Psoas muscle (tissue), 8 donors: ENCODE data around the gene RPS6KA4. TPM values are rescaled to one million over a fixed set of nuclear protein-coding genes. Genes with fewer than 3 reads are reported as not detected.

Source experiments
- ATAC-seq, 4 donors: fragments of 200-7000 bp; cut with Tn5 transposase; one replicate each; pipeline ENCODE4 v1.9.1; 2020; ENCODE audit warnings: moderate library complexity in 3 of 4, mild to moderate bottlenecking in 2 of 4
- DNase-seq, 2 donors: peaks; one replicate each; pipeline ENCODE4 v3.0.0-alpha.2; 2020
- H3K27ac ChIP-seq: fragments of 200-600 bp; one replicate; pipeline ENCODE4 v1.8.0; 2022
- H3K27me3 ChIP-seq, 3 donors: fragments of 200-600 bp in 1 of 3; one replicate each; pipeline versions ENCODE4 v1.6.1 to v1.8.0; 2013 to 2022; ENCODE audit warnings: low read length in 2 of 3, mild to moderate bottlenecking in 2 of 3, moderate library complexity in 1 of 3; ENCODE audit not compliant: insufficient read depth in 3 of 3
- H3K36me3 ChIP-seq, 2 donors: fragments of 200-600 bp in 1 of 2; one replicate each; pipeline versions ENCODE4 v1.6.1 to v1.8.0; 2013 to 2022; ENCODE audit warnings: low read depth in 1 of 2, mild to moderate bottlenecking in 1 of 2, moderate library complexity in 1 of 2; ENCODE audit not compliant: insufficient read depth in 1 of 2
- H3K4me1 ChIP-seq: fragments of 200-600 bp; one replicate; pipeline ENCODE4 v1.8.0; 2022
- H3K4me3 ChIP-seq: fragments of 200-600 bp; one replicate; pipeline ENCODE4 v1.8.0; 2022; ENCODE audit warnings: mild to moderate bottlenecking
- H3K9me3 ChIP-seq: fragments of 200-600 bp; one replicate; pipeline ENCODE4 v1.8.0; 2022
- WGBS, 3 donors: extraction: QIAGEN DNeasy Blood & Tissue Kit; methylation state at CpG; one replicate each; pipeline versions ENCODE4 v1.1.6 to v1.1.7; 2013; 5-methylcytosine and 5-hydroxymethylcytosine counted together
- intact Hi-C, 2 donors: fragments of 100-400 bp; cut with DNase I; formaldehyde crosslinking; loops; one replicate each; pipeline versions ENCODE4 v1.11.0 to v1.14.2; 2022
- polyA plus RNA-seq, 3 donors: library from polyadenylated mRNA; stranded (reverse); fragments of 200-250 nt; gene quantifications; one replicate each; pipeline ENCODE4 v1.2.3, GENCODE V29; 2013
- total RNA-seq, 4 donors: library from RNA; stranded (reverse); fragmentation: NEBNext Ultra II Directional in 2 of 4; extraction: Animal tissue kit (Norgen Biotek cat#: 25700) in 2 of 4; gene quantifications; one replicate each; pipeline versions ENCODE4 v1.2.1 to v1.2.4, GENCODE V29; 2021 to 2023
- TF ChIP-seq, protein P1 (sequence below): fragments of 200-600 bp; IDR thresholded peaks from one replicate; pipeline ENCODE4 v1.8.0; 2022; ENCODE audit warnings: antibody characterized with exemption
- donor health status: healthy with polysubstance abuse.
- donor health status: DM: no; HTN: no; CAD: no; lungs with moderate emphysema.
- donor health status: Bipolar disorder and iron deficiency.
- donor health status: healthy.
- donor health status: DM: yes; HTN: yes; CAD: no.
- donor health status: DM: no; HTN: no; CAD: no.
- donor health status: DM: no; HTN: no; CAD: no.
- donor health status: DM: yes; HTN: yes; CAD: no.

The RPS6KA4 gene
- total and polyA plus RNA-seq, 7 donors: 9.5 to 15.9 (median 13.1) TPM

DNA sequence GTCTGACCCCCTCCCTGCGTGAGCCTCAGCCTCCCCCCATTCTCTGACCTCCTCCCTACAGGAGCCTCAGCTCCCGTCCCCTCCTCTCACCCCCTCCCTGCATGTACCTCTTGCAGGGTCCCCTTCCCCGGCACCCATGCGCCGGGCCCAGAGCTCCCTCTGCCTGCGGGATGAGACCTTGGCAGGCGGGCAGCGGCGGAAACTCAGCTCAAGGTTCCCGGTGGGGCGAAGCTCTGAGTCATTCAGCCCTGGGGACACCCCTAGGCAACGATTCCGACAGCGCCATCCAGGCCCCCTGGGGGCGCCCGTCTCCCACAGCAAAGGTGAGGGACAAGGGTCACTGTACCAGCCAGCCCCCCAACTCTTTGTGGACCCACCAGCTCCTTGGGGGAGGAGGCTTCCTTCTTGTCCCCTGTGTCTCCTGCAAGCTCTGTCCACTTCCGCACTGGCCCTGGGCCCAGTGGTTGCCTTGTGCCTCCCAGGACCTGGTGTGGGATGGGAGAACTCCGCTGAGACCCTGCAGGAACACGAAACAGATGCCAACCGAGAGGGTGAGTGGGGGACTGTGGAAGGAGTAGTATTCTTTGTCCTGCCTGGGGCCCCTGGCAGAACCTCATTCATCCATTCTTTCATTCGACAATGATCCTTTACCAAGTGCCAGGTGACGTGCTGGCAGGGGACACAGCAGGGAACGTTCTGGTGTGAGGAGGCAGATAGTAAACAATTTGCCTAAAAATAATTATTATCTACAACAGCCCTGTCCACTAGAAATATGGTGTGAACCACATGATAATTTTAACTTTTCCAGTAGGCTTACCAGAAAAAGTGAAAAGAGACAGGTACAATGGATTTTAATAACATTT lies 3.7 kb upstream of the RPS6KA4 start:
- DNase-seq (peak; percentile 83 to 91), ATAC-seq (peak; percentile 74 to 85 (median 82))
- no peaks in the 10 kb centered on the region for H3K36me3 ChIP-seq
- intact Hi-C loops: loop anchor here (2.0 to 5.0 kb wide), 2 partner anchors 33 to 37 kb away; partner anchors contain the start of gene PRDX5 (in 1 of the 2)
- peaks cover 0 to 9% (median 3%) of the 10 kb centered on the region in 3 donors for H3K27me3 ChIP-seq
- no peaks in the 10 kb centered on the region for H3K9me3 ChIP-seq
- TF ChIP-seq, protein P1, sequence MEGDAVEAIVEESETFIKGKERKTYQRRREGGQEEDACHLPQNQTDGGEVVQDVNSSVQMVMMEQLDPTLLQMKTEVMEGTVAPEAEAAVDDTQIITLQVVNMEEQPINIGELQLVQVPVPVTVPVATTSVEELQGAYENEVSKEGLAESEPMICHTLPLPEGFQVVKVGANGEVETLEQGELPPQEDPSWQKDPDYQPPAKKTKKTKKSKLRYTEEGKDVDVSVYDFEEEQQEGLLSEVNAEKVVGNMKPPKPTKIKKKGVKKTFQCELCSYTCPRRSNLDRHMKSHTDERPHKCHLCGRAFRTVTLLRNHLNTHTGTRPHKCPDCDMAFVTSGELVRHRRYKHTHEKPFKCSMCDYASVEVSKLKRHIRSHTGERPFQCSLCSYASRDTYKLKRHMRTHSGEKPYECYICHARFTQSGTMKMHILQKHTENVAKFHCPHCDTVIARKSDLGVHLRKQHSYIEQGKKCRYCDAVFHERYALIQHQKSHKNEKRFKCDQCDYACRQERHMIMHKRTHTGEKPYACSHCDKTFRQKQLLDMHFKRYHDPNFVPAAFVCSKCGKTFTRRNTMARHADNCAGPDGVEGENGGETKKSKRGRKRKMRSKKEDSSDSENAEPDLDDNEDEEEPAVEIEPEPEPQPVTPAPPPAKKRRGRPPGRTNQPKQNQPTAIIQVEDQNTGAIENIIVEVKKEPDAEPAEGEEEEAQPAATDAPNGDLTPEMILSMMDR: peak; percentile 59
- WGBS, 3 donors: 18 to 20% (median 19%) methylated on average over 23 of the region's 23 CpGs
- peaks cover 6% of the 10 kb centered on the region for H3K4me1 ChIP-seq
- H3K4me3 ChIP-seq: peak overlapping the region; percentile 37
- peak overlapping the region; percentile 21 for H3K27ac ChIP-seq

DNA sequence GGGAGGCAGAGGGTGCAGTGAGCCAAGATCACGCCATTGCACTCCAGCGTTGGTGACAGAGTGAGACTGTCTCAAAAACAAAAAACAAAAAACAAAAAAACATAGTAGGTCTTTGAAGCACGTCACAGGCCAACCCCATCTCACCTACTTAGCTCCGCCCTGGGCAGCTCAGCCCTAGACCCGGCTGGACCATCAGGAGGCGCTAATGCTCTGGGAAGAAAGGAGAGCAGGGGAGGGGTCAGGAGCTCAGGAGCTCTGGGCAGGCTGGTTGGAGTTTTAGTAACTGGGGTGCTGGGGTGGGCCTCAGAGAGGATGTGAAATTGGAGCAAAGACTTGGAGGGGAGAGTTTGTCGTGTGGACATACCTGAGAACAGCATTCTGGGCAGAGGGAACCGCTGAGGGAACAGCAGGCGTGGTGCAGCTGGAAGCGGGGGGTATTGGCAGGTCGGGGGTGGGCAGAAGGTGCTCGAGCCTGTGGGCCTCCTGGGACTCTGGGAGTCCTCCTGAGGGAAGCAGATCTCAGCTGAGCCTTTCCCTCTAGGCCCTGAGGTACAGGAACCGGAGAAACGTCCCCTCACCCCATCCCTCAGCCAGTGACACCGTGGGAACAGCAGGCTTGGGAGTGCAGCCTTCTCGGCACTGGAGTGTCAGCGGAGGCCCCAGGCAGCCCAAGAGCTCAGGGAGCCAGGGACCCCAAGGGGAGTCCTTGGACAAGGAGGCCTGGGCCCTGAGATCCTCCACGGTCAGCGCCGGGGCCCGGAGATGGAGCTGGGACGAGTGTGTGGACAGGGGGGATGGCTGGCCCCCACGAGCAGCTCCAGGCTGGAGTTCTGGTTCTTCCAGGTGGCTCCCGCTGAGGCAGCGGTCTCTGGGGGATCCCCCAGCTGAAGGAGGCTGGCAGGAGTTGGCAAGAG lies 2.2 kb upstream of the RPS6KA4 start:
- Histone ChIP-seq H3K4me3 (no peak overlapping the region), H3K27ac (no peak overlapping the region), H3K27me3 (peaks cover 0 to 9% (median 0%) of the 10 kb centered on the region in 3 donors), H3K9me3 (no peaks in the 10 kb centered on the region), H3K36me3 (peaks cover 0 to 14% of the 10 kb centered on the region in 2 donors), H3K4me1 (peaks cover 6% of the 10 kb centered on the region)
- TF ChIP-seq, protein P1: no peak
- ATAC-seq (no peak), DNase-seq (peak in 1 of 2 donors; percentile 49)
- 86 to 88% (median 87%) methylated on average over 20 to 25 of the region's 25 CpGs for WGBS, 3 donors
- intact Hi-C loops: loop anchor here in 1 of 2 donors (5.0 kb wide), 1 partner anchor 34 kb away; no protein-coding TSS in a partner anchor

DNA sequence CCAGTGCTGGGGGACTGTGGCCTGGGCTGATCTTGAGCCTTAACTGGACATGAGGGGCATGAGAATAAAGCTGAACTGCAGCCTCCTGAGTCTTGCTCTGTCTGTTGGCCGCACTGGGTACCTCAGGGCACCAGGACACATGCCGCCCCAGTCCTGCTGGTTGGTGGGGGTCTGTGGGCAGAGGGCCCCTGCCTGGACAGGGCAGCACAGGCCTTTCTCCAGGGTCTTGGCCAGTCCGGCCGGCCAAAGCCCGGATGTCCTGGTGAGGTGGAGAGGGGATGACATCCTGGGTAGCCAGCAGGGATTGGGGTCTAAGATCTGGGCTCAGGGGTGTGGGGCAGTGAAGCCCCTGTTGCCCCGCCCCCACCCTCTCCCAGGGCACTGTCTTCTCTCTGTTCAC lies 1.5 kb upstream of the RPS6KA4 start:
- TF ChIP-seq, protein P1: no peak
- intact Hi-C loops: loop anchor here in 1 of 2 donors (5.0 kb wide), 1 partner anchor 35 kb away; no protein-coding TSS in a partner anchor
- peaks cover 6% of the 10 kb centered on the region for H3K4me1 ChIP-seq
- WGBS, 3 donors: 94 to 98% (median 95%) methylated on average over 5 to 6 of the region's 6 CpGs
- peaks cover 0 to 9% (median 0%) of the 10 kb centered on the region in 3 donors for H3K27me3 ChIP-seq
- H3K4me3 ChIP-seq: no peak overlapping the region
- no peak overlapping the region for H3K27ac ChIP-seq
- DNase-seq (no peak), ATAC-seq (no peak)
- peaks cover 0 to 21% of the 10 kb centered on the region in 2 donors for H3K36me3 ChIP-seq
- H3K9me3 ChIP-seq: no peaks in the 10 kb centered on the region

DNA sequence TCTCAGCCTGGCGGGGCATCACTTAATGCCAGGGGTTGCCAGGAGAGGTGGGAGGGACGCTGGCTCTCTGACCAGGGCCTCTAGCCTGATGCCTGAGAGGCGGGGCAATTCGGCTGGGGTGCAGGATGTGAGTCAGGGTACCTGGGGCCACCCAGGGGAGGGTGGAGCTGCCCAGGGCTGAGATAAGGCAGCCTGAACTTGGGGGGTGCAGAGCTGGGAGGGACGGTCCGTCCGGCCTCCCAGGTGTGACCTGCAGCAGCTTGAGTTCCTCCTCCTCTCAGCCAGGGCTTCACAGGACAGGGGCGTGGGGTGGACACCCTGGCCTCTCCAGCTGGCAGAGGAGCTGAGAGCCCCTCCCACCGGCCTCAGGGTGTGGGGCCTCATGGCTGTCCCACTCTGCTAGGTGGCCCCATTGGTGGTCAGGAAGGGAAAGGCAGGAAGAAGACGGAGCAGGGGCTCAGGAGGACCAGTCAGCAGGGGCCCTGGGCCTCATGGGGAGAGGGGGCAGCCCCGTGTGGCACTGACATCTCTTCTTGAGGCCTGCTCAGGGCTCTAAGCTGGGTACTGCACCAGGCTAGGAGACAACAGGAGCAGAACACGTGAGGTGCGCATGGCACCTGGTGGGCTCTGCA lies 942 bp upstream of the RPS6KA4 start:
- intact Hi-C loops: loop anchor here in 1 of 2 donors (5.0 kb wide), 1 partner anchor 36 kb away; no protein-coding TSS in a partner anchor
- 74 to 82% (median 79%) methylated on average over 12 to 13 of the region's 13 CpGs for WGBS, 3 donors
- DNase-seq (no peak), ATAC-seq (peak in 1 of 4 donors; percentile 1)
- peaks cover 0 to 26% of the 10 kb centered on the region in 2 donors for H3K36me3 ChIP-seq
- peak overlapping the region; percentile 95 for H3K4me3 ChIP-seq
- H3K27ac ChIP-seq: peak overlapping the region; percentile 90
- no peaks in the 10 kb centered on the region for H3K9me3 ChIP-seq
- peaks cover 0 to 9% (median 0%) of the 10 kb centered on the region in 3 donors for H3K27me3 ChIP-seq
- TF ChIP-seq, protein P1: no peak
- H3K4me1 ChIP-seq: peaks cover 6% of the 10 kb centered on the region
